GM08714 (cell line): ENCODE results near the gene PPP1CA.

ENCODE experiments used
- H3K4me3 ChIP-seq: fragments of 200-500 bp; sonication (Bioruptor generic); 2 replicates; pipeline ENCODE4 v1.5.1; 2014; ENCODE audit warnings: mild to moderate bottlenecking, low read length, inconsistent platforms
- ZNF274 ChIP-seq: IDR thresholded peaks from 2 replicates; pipeline ENCODE4 v1.6.1; 2012; ENCODE audit warnings: mild to moderate bottlenecking, low read depth, low read length

The PPP1CA gene

DNA sequence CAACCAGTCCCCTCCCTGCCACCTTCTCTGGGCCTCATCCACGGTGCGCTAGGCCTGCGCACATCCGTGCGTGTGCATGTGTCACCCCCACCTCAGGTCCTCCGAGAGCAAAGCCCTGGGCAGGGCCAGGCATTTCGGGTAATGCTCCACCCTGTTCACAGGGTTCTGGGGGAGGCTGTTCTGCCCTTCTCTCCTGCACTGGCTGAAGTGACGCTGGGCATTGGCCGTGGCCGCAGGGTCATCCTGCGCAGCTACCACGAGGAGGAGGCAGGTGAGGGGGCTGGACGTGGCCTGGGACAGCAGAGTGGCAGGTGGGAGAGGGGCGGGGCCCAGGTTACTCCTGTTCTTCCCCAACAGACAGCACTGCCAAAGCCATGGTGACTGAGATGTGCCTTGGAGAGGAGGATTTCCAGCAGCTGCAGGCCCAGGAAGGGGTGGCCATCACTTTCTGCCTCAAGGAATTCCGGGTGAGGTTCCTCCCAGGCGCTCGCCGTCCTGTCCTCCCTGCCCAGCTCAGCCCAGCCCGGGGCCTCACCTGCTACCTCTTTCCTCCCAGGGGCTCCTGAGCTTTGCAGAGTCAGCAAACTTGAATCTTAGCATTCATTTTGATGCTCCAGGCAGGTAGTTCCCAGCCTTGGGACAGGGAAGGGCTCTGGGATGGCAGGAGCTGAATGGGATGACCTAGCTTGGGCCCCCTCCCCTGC lies 6.0 kb downstream of the PPP1CA start:
- TF ChIP-seq ZNF274: no peak
- no peak overlapping the region for H3K4me3 ChIP-seq

GRCh38 chr11:67393990-67394389 lies 7.7 kb downstream of the PPP1CA start:
- no peak for TF ChIP-seq ZNF274
- no peak overlapping the region for H3K4me3 ChIP-seq

DNA sequence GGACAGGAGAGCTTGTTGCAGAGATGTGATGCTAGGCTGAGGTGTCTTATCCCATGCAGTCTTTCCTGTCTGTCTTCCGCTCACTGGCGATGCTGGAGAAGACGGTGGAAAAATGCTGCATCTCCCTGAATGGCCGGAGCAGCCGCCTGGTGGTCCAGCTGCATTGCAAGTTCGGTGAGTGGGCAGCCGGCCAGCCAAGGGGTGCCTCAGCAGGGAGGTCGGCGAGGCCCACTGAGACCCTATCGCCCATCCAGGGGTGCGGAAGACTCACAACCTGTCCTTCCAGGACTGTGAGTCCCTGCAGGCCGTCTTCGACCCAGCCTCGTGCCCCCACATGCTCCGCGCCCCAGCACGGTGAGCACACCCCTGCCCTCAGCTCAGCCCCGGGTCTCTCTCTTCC lies 8.2 kb downstream of the PPP1CA start:
- TF ChIP-seq ZNF274: no peak
- no peak overlapping the region for H3K4me3 ChIP-seq

- peak overlapping the region; percentile 83 for H3K4me3 ChIP-seq
- TF ChIP-seq ZNF274: no peak
Measured at GRCh38 chr11:67392183-67392715, 9.4 kb downstream of the PPP1CA start.

- no peak for TF ChIP-seq ZNF274
- H3K4me3 ChIP-seq: peak within 1 kb of the TSS; percentile 83
Measured at GRCh38 chr11:67391304-67392182, 10.1 kb downstream of the PPP1CA start, which contains the start of gene RAD9A. Gene RAD9A (plus strand): TSS chr11:67391986. CDS start chr11:67392045, 59 bp downstream.

- peak overlapping the region; percentile 79 for H3K4me3 ChIP-seq
- no peak for TF ChIP-seq ZNF274
Measured at GRCh38 chr11:67390947-67391303, 10.7 kb downstream of the PPP1CA start.

DNA sequence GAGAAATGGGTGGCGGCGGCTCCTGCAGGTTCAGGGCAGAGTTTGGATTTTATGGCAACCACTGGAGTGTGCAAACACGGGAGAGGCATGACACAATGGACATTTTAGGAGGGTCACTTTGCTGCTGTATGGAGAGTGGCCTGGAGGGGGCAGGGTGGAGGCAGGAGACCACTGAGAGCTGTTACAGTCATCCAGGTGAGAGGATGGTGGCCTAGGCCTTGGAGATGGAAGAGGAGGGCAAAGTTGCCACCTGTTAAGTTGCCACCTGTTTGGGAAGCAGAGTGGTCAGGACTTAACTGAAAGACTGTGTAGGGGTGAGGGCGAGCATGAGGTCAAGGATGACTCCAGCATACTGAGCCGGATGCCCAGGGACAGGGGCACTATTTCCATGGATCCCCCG lies 12.2 kb downstream of the PPP1CA start:
- H3K4me3 ChIP-seq: no peak overlapping the region
- no peak for TF ChIP-seq ZNF274

DNA sequence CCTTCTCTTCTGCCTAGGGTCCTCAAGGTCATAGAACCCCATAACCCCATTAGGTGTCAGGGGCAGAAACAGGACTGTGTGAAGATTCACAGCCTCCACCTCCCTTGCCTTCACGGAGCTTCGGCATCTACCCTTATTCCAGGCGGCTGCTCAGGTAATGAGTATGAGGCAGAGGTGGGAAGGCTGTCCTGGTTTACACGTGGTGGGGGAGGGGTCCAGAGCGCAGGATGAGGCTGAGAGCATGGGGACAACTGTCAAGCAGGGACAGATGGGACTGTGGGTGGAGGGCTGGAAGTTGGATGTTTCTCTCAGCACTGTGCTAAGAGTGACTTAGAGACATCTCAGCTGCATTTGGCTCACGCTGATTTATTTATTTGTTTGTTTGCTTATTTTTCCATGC lies 14.1 kb downstream of the PPP1CA start:
- no peak overlapping the region for H3K4me3 ChIP-seq
- TF ChIP-seq ZNF274: no peak

- no peak for TF ChIP-seq ZNF274
- H3K4me3 ChIP-seq: no peak overlapping the region
Measured at GRCh38 chr11:67387069-67387468, 14.6 kb downstream of the PPP1CA start.

GRCh38 chr11:67384851-67385366 lies 16.7 kb downstream of the PPP1CA start:
- no peak for TF ChIP-seq ZNF274

GRCh38 chr11:67382276-67383136 lies 19.2 kb downstream of the PPP1CA start:
- no peak for TF ChIP-seq ZNF274
- H3K4me3 ChIP-seq: no peak overlapping the region

More at GRCh38 chr11:67384851-67385366, 16.7 kb downstream of the PPP1CA start:
- no peak overlapping the region for H3K4me3 ChIP-seq

DNA sequence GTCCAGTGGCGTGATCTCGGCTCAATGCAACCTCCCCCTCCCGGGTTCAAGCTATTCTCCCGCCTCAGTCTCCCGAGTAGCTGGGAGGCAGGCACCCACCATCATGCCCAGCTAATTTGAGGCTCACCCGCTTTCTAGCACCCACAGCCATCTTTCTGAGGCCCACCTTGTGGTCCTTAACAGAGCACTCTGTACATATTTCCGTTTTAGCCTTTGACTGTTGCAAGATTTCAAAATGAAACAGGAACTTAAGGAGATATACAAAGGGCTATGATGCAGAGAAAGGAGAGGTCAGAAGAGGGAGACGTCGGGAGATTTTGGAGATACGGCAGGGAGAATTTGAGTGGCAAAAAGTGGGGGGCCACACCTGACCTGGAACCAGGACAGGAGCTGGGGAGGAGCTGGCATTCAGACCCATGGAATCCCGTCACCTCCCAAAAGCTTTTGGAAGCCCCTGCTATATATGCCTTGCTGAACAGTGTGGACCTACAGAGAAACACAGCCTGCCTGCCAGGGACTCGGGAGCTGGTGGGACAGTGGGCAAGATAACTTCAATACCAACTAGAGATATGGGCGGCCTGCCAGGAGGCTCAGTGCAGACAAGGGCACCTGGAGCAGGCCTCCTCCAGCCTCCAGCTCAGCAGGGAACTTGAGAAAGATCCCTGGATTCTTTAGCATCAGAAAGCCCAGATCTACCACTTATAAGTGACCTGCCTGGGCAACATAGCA lies 20.2 kb downstream of the PPP1CA start:
- H3K4me3 ChIP-seq: no peak overlapping the region

More for the DNA sequence above, 20.2 kb downstream of the PPP1CA start:
- no peak for TF ChIP-seq ZNF274
